Caco-2 (cell line): ENCODE data around the gene FAM170B. TPM values are rescaled to one million over a fixed set of nuclear protein-coding genes. Genes with fewer than 3 reads are reported as not detected.

Experiments used
- BruUV-seq: library from RNA; stranded (reverse); fragments of 400-500 nt; replicated peaks from 2 replicates; lab custom pipeline; 2021; lab: Mats Ljungman, UMichigan
- CTCF ChIA-PET: fragments of 300-600 bp; sonication (Branson Sonifier 250); formaldehyde crosslinking; loops from one replicate; lab custom pipeline; 2022; ENCODE audit warnings: antibody characterized with exemption; lab: Charles Lee
- POLR2A ChIA-PET: fragments of 300-600 bp; sonication (Branson Sonifier 250); formaldehyde crosslinking; loops from one replicate; lab custom pipeline; 2022; ENCODE audit warnings: antibody characterized with exemption; lab: Charles Lee
- DNase-seq, 2 experiments: peaks; one replicate each; pipeline versions ENCODE4 v3.0.0 to v3.0.0-alpha.2; 2020 to 2022
- H3K27me3 ChIP-seq: replicated peaks from 2 replicates; pipeline ENCODE4 v1.6.0; 2011; ENCODE audit warnings: low read length; ENCODE audit not compliant: control insufficient read depth, insufficient read depth
- H3K36me3 ChIP-seq: 2 replicates; pipeline ENCODE4 v1.5.1; 2011; ENCODE audit warnings: low read length; ENCODE audit not compliant: control insufficient read depth, insufficient read depth
- H3K4me1 ChIP-seq: fragments of 250-450 bp; sonication (Bioruptor Pico); 2 replicates; pipeline ENCODE4 v1.5.1; 2020; ENCODE audit warnings: mild to moderate bottlenecking
- H3K4me3 ChIP-seq: 2 replicates; pipeline ENCODE4 v1.5.1; 2011; ENCODE audit warnings: low read depth, mild to moderate bottlenecking, control low read depth, low read length
- H3K9me3 ChIP-seq: fragments of 250-450 bp; sonication (Bioruptor Pico); 2 replicates; pipeline ENCODE4 v1.5.1; 2020; ENCODE audit warnings: mild to moderate bottlenecking, moderate library complexity
- H3K27ac Mint-ChIP-seq: one replicate; pipeline ENCODE4 v1.8.0; 2022; ENCODE audit warnings: mixed read lengths; ENCODE audit not compliant: unreplicated experiment
- H3K27me3 Mint-ChIP-seq: one replicate; pipeline ENCODE4 v1.8.0; 2022; ENCODE audit warnings: mixed read lengths; ENCODE audit not compliant: insufficient read depth, unreplicated experiment
- H3K36me3 Mint-ChIP-seq: one replicate; pipeline ENCODE4 v1.8.0; 2022; ENCODE audit warnings: mild to moderate bottlenecking, mixed read lengths; ENCODE audit not compliant: insufficient read depth, unreplicated experiment
- H3K4me1 Mint-ChIP-seq: one replicate; pipeline ENCODE4 v1.8.0; 2022; ENCODE audit warnings: low read depth, mixed read lengths; ENCODE audit not compliant: unreplicated experiment
- H3K4me3 Mint-ChIP-seq: one replicate; pipeline ENCODE4 v1.8.0; 2022; ENCODE audit warnings: mild to moderate bottlenecking, moderate library complexity, mixed read lengths; ENCODE audit not compliant: unreplicated experiment
- H3K9me3 Mint-ChIP-seq: one replicate; pipeline ENCODE4 v1.8.0; 2022; ENCODE audit warnings: mixed read lengths; ENCODE audit not compliant: unreplicated experiment
- intact Hi-C: fragments of 100-400 bp; cut with micrococcal nuclease; formaldehyde crosslinking; loops from one replicate; pipeline ENCODE4 v1.10.0; 2022; ENCODE audit not compliant: unreplicated experiment
- total RNA-seq: library from RNA; stranded (reverse); gene quantifications from 2 replicates; pipeline ENCODE4 v1.2.3, GENCODE V29; 2022
- TF ChIP-seq, protein P1 (sequence below), 2 experiments: fragments of 200-600 bp in 1 of 2; IDR thresholded peaks; 1 replicate in 1 of 2; 2 replicates in 1 of 2; pipeline versions ENCODE4 v1.5.1 to v1.8.0; 2011 to 2022; ENCODE audit warnings: antibody characterized with exemption in 1 of 2, control low read depth in 1 of 2, inconsistent platforms in 1 of 2, low read depth in 1 of 2, low read length in 1 of 2, mild to moderate bottlenecking in 1 of 2, moderate library complexity in 1 of 2; ENCODE audit not compliant: insufficient read depth in 1 of 2, severe bottlenecking in 1 of 2, unreplicated experiment in 1 of 2

Gene FAM170B
- total RNA-seq, 1 experiment from 2014 or later, result not detected

DNA sequence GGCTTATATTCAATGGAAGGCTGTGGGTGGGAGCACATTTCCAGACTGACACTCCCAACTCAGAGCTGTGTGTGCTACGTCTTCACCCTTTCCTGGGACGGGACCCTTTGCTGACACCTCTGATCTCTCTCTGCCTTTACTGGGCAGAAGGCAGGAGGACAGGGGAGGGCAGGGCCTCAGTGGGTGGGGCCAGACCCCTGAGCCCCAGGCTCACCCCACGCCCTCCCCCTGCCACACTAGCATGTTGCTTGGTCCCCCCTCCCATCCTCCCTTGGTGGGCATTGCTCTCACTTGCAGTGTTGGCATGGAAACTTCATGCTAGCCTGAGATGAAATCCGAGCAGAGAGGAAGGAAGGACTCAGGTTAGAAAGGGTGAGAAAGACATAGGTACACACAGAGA, 36.0 kb upstream of the FAM170B start:
- H3K4me1 Mint-ChIP-seq, result peaks cover 4% of the 10 kb centered on the region
- ChIA-PET CTCF (no interaction called here), POLR2A (no interaction called here)
- H3K27me3 Mint-ChIP-seq, result peaks cover 12% of the 10 kb centered on the region
- intact Hi-C loops, result no loop called here
- H3K27ac Mint-ChIP-seq, result no peak overlapping the region
- H3K9me3 Mint-ChIP-seq, result no peaks in the 10 kb centered on the region
- no peak for DNase-seq
- Histone ChIP-seq H3K4me1 (peaks cover 5% of the 10 kb centered on the region), H3K27me3 (no peaks in the 10 kb centered on the region; the same call in 1 of the 2 replicates), H3K9me3 (no peaks in the 10 kb centered on the region), H3K4me3 (no peak overlapping the region), H3K36me3 (no peaks in the 10 kb centered on the region)
- no TSS peak for BruUV-seq
- H3K36me3 Mint-ChIP-seq, result no peaks in the 10 kb centered on the region
- no peak overlapping the region for H3K4me3 Mint-ChIP-seq
- TF ChIP-seq, protein P1, sequence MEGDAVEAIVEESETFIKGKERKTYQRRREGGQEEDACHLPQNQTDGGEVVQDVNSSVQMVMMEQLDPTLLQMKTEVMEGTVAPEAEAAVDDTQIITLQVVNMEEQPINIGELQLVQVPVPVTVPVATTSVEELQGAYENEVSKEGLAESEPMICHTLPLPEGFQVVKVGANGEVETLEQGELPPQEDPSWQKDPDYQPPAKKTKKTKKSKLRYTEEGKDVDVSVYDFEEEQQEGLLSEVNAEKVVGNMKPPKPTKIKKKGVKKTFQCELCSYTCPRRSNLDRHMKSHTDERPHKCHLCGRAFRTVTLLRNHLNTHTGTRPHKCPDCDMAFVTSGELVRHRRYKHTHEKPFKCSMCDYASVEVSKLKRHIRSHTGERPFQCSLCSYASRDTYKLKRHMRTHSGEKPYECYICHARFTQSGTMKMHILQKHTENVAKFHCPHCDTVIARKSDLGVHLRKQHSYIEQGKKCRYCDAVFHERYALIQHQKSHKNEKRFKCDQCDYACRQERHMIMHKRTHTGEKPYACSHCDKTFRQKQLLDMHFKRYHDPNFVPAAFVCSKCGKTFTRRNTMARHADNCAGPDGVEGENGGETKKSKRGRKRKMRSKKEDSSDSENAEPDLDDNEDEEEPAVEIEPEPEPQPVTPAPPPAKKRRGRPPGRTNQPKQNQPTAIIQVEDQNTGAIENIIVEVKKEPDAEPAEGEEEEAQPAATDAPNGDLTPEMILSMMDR (IDR thresholded peaks at IDR 0.05; ENCODE audit: insufficient read depth in 1 of 2, low read depth in 1 of 2, low read length in 1 of 2, severe bottlenecking in 1 of 2, unreplicated experiment in 1 of 2), result no peak

- no peaks in the 10 kb centered on the region for H3K36me3 Mint-ChIP-seq
- Histone ChIP-seq H3K36me3 (no peaks in the 10 kb centered on the region), H3K9me3 (no peaks in the 10 kb centered on the region), H3K4me3 (no peak overlapping the region), H3K4me1 (no peaks in the 10 kb centered on the region), H3K27me3 (no peaks in the 10 kb centered on the region; the same call in 1 of the 2 replicates)
- intact Hi-C loops, result no loop called here
- POLR2A ChIA-PET, result no interaction called here
- no TSS peak for BruUV-seq
- H3K4me1 Mint-ChIP-seq, result no peaks in the 10 kb centered on the region
- no peaks in the 10 kb centered on the region for H3K9me3 Mint-ChIP-seq
- H3K27me3 Mint-ChIP-seq, result peaks cover 18% of the 10 kb centered on the region
- H3K4me3 Mint-ChIP-seq, result no peak overlapping the region
- CTCF ChIA-PET, result no interaction called here
- no peak overlapping the region for H3K27ac Mint-ChIP-seq
- TF ChIP-seq, protein P1 (IDR thresholded peaks at IDR 0.05; ENCODE audit: insufficient read depth in 1 of 2, low read depth in 1 of 2, low read length in 1 of 2, severe bottlenecking in 1 of 2, unreplicated experiment in 1 of 2), result no peak
- no peak for DNase-seq
Observed at GRCh38 chr10:49168831-49169500, 35.1 kb upstream of the FAM170B start.

DNA sequence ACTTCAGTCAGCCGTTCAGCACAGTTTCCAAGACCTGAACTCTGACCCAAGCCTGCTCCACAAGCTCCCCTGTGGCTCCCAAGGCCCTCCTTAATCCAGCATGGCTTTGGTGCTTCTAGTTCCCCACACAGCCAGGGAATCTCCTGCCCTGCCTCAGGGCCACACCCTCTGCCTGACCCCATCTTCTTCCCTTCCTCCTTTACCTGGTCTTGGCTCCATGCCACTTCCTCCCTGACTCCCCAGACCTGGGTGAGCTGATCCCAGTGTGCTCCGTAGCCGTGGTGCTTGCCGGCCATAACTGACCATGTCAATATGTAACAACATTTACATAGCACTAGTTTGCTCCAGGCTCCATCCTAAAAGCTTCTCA, 34.3 kb upstream of the FAM170B start:
- BruUV-seq, result no TSS peak
- Mint-ChIP-seq H3K4me3 (no peak overlapping the region), H3K36me3 (no peaks in the 10 kb centered on the region), H3K27me3 (peaks cover 18% of the 10 kb centered on the region), H3K4me1 (no peaks in the 10 kb centered on the region), H3K27ac (no peak overlapping the region), H3K9me3 (no peaks in the 10 kb centered on the region)
- Histone ChIP-seq H3K4me1 (no peaks in the 10 kb centered on the region), H3K4me3 (no peak overlapping the region), H3K27me3 (no peaks in the 10 kb centered on the region; the same call in 1 of the 2 replicates), H3K36me3 (no peaks in the 10 kb centered on the region), H3K9me3 (no peaks in the 10 kb centered on the region)
- TF ChIP-seq, protein P1 (IDR thresholded peaks at IDR 0.05; ENCODE audit: insufficient read depth in 1 of 2, low read depth in 1 of 2, low read length in 1 of 2, severe bottlenecking in 1 of 2, unreplicated experiment in 1 of 2), result no peak
- ChIA-PET POLR2A (no interaction called here), CTCF (interaction anchor here (0.6 kb wide), 1 partner anchor 23 kb away, joined by 5 read pairs; no protein-coding TSS in a partner anchor)
- intact Hi-C loops, result no loop called here
- no peak for DNase-seq
